Prostate gland (tissue), 2 donors: ENCODE measurements around the gene KRCC1.

Experiments used
- CTCF ChIP-seq, 4 experiments: fragments of 200-600 bp in 2 of 4; fragments of 450-650 bp in 2 of 4; sonication (generic) in 2 of 4; IDR thresholded peaks; 1 replicate in 3 of 4; 2 replicates in 1 of 4; pipeline ENCODE4 v1.5.1; 2016 to 2019; ENCODE audit warnings: antibody characterized with exemption in 4 of 4, mild to moderate bottlenecking in 2 of 4, moderate library complexity in 2 of 4
- POLR2A ChIP-seq: fragments of 450-650 bp; IDR thresholded peaks from one replicate; pipeline ENCODE4 v1.6.1; 2016; ENCODE audit warnings: antibody characterized with exemption, mild to moderate bottlenecking
- POLR2AphosphoS5 ChIP-seq: sonication (generic); formaldehyde crosslinking; IDR thresholded peaks from one replicate; pipeline ENCODE4 v1.6.1; 2017; ENCODE audit warnings: antibody characterized with exemption

- no peak for TF ChIP-seq CTCF (IDR thresholded peaks at IDR 0.05)
- TF ChIP-seq POLR2A: no peak
- no peak for TF ChIP-seq POLR2AphosphoS5
Measured at GRCh38 chr2:88011011-88011410, 44.6 kb downstream of the KRCC1 start.
